GM18858 (cell line): Measurements from ENCODE around the gene MYEF2.

Experiments
- ATAC-seq: cut with Tn5 transposase; IDR thresholded peaks from one replicate; pipeline ENCODE4 v1.9.1; 2021; ENCODE audit not compliant: unreplicated experiment

Gene MYEF2

DNA sequence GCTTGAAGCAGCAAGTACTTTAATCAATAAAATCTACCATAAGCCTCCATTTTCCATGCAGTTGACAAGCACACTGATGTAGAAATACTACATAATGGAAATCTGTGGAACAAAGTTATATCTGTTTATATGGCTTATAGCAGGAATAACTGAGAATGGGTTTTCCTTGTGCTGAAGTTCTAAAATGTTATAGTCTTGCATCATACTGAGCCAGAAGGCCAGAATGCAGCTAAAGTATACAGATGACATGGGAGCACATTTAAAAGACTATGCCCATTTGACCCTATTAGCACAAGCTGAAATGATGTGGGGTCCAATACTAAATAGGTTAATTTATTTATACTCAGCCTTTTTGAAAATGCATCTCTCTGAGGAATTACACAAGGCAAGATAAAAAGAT, 32.2 kb downstream of the MYEF2 start:
- ATAC-seq: no peak

DNA sequence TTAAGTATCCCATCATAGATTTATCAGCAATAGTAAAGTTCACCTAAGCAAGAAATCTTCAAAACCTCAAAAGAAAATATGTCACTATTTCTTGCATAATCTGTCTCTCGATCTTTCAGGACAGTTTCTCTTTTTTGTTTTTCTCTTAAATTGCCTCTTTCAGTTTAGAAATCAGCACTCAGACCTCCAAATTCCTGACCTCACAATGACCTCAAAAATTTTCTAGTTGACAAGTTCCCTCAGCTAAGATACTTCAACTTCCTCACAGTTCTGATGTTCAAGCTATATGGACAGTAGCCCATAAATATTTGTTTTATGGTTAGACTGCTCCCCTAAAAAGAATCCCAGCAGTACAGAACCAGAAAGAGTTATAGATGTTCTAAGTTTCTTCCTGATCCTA, 33.2 kb downstream of the MYEF2 start:
- ATAC-seq: peak; percentile 66

DNA sequence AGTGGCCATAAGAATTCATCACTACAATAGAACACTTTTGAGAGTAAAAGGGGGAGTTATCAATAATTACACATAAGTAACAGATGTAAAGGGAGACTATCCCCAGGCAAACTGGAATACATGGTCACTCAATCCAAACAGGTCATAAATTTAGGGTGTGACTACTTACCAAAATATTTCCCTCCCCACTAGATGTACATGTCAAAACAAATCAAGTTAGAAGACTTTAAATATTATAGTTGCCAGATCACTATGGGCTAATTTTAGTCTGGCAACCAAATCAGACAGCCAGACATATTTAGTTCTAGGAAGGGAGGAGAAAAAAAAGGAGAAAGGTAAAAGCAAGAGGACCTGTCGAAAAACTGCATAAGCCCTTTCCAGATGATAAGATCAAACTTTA, 34.2 kb downstream of the MYEF2 start:
- no peak for ATAC-seq

DNA sequence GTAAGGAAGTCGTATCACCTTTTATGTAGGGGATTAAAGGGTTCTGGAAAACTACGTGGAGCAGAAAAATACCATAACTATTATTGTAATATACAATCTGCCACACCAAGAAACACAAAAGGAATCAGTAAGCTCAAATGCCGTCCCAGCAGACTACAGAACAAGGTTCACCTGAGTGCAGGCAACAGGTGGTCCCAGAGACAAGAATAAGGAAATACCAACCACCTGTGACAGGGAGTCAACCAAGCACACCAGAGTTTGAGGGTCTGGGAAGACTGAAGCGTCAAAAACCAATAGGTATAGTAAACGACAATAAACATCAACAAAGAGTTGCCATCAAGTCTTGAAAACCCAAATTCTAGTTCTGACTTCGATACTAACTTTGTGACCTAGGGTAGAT, 45.2 kb downstream of the MYEF2 start:
- ATAC-seq: no peak

DNA sequence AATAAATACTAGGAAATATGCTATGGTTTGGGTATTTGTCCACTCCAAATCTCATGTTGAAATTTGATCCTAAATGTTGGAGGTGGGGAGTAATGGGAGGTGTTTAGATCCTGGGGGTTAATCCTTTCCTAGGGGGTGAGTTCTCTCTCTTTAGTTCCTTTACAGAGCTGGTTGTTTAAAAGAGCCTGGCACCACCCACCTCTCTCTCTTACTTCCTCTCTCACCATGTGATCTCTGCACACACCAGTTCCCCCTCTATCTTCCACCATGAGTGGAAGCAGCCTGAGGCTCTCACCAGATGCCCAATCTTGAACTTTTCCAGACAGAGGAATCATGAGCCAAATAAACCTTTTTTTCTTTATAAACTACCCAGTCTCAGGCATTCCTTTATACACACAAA, 46.8 kb downstream of the MYEF2 start:
- no peak for ATAC-seq

DNA sequence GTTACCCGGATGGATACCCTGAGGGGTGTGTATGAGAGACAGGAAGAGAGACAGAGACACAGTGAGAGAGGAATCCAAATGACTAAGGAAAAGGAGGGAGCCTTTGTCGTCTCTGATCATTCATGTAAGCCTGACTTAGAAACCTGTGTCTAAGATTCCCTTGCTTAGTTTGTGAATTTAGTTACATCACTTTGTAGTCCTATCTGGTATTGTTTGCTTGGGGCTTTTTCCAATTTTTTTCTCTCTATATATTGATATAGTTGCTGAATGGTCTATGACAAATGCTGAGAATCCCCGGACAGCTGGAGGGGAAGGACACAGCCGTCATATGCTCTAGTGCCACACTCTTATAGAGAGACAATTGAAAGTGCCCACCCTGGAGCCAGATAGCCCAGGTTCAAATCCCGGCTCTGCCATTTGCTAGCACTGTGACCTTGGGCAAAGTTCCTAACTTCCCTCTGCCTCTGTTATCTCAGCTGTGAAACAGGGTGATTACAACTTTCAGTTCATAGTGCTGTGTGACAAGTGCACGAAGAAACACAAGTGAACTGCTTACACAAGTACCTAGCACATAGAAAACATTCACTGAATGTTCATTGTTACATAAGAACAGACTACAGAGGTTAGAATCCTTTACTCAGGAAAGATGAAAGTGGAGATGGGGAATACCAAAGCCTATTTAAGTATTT, 51.3 kb downstream of the MYEF2 start:
- ATAC-seq: no peak

DNA sequence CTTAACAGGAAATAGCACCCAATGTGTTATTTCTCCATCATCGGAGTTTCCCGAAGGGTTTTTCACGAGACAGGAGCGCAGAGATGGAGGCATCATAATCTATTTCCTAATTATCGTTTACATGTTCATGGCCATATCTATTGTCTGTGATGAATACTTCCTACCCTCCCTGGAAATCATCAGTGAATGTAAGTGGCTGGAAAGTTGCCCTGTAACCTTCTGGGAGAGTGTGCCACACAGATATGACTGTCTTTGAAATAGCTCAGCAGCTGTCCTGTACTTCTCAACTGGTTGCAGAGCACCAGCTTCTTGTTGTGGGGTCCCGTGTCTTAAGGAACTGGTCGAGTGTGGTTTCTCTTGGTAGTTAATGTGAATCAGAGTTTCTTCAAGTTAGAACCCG, 56.2 kb downstream of the MYEF2 start:
- ATAC-seq: no peak

DNA sequence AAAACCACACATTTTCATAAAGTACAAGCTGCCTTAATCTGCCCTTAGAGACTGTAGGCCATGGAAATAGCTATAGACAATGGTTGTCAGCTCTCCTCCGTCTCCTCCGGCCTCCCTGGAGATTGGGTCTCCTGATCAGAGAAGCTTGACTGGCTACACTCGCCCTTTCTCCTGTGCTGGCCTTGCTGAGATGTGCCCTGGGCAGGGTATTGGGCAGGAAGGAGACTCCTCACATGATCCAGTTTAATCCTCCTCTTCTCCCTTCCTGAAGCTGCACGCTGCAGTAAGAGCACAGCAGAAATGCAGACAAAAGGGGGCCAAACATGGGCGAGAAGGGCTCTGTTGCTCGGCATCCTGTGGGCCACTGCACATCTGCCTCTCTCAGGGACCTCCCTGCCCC, 57.4 kb downstream of the MYEF2 start, which contains the start of gene SLC24A5:
Gene SLC24A5 (plus strand): TSS at position 246 of the 400 bp plus-strand sequence. CDS start 55 bp downstream, at position 301.
- ATAC-seq: no peak

DNA sequence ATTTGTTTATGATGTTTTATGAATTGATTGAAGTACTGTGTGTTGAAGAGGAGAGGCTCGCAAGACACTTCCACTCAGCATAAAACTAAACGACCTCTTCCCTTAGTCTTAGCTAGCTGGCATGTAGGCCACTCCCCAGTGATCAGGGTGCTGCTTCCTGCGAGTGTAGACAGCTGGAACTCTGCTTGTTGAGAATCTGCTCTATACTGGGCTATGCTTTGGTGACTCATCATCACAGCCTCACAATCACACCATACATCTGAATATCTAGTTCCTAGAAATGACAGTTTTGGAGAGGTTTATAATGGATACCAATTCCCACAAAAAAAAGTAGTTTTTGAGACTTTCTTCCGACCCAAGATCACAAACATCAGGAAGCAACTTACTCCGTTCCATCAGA, 58.8 kb downstream of the MYEF2 start:
- ATAC-seq: no peak

DNA sequence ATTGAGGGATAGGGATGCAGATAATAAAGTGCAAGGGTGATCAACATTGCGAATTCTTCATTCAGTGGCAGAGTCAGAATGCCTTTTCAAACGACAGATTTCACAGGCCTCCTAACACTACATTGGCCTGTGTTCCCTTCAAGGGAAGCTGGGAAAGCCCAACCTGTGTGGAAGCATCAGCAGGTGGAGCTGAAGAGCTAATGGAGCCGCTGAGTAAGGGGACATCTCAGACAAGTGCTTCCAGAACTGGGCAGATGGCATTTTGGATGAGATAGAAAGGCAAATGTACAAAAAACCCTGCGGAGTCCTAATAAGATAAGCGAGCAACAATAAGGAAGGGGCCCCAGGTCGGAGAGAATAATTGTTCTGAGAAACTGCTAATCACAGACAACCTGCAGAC, 65.9 kb downstream of the MYEF2 start:
- no peak for ATAC-seq

DNA sequence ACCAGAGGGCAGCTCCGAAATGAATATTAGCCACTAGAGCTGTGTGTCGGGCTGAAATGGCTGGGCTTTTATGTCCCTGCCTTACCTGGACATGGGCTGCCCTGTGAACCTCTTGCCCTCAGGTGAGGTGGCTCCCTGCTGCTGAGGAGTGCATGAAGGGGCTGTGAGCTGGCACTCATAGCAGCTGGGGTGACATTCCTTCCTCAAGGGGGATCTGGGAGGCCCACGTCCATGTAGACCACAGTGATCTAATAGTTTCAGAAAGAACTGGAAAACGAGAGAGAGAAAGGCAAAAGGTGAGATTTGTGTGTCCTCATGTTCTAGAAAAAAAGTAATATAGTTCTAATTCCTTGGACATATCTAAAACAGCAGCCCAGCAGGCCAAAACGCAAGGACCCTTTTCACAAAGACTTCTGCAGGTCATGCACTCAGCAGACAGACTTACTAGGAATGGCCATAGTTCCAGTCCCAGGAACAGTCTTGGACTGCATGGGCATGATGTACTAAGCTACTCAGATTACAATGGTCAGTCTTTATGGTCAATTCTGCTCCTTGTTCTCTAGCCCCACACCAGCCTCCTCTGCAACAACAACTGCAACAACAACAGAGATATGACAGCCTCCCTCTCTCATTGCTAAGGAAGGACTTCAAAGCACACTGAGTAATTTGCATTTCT, 68.1 kb downstream of the MYEF2 start:
- ATAC-seq: no peak

DNA sequence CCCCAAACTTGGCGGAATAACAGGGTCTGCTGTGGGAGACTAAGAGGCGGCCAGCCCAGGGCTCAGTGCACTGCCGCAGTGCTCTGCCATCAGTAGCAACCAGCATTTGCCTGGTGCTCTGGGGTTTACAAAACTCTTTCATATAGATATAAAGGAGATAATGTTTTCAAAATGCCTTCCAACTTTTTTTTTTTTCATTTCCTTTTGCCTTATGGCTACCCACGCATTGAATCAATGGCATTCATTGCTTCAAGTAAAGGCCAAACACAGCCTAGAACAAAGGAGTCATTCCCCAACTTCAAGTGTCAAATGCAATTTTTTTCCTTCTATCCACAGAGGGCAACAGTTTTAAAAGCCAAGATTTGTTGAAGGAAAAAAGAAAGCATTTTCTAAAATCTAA, 68.9 kb downstream of the MYEF2 start:
- no peak for ATAC-seq

DNA sequence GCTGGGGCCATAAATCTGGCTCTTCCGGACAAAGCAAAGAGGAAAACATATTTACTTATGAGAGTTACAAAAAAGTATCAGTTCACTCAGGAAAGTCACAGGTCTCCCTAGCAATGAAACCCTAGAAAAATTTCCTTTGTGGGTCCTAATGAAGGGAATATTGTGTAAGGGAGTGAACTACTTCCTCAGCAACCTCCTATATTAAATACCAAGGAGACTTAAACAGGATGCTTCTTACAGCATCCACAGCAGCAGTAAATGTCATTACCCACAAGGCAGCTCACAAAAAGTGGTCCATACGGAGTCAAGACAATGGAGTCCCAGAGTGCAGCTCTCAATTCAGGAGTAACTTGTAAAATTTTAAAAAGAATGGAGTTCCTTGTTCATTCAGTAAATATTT, 72.2 kb downstream of the MYEF2 start:
- no peak for ATAC-seq

DNA sequence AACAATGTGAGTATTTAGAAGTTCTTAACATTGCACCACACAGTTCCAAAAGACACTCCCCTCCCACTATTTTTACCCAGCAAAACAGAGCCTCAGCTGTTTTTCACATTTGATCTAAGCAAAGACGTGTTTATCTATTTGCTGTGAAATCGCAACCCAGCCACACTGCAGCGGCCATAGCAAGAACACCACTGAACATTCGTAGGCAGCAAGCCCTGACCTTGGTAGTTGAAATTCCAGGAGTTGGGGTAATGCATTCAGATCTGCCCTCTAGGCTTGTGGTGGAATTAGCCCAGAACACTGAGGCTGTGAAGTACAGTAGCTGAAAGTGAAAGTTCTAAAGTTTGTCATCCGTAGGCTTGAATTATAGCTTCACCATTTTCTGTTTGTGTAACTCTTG, 74.4 kb downstream of the MYEF2 start:
- ATAC-seq: no peak

DNA sequence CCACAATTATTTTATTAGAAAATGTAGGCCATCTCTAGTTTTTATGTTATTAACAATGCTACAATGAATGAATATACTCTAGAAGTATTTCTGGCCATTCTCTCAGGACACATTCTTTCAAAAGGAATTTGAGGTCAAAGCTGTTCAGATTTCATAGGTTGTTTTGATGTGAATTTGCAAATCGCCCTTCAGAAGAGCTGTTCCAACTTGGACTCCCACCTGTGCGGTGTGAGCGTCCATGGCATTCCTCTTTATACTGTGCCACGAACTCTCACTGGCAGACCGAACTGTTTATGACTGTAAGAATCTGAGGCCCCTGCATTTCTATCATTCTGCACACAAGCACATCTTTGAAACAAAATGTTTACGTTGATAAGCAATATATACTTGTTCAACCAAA, 75.9 kb downstream of the MYEF2 start:
- no peak for ATAC-seq

DNA sequence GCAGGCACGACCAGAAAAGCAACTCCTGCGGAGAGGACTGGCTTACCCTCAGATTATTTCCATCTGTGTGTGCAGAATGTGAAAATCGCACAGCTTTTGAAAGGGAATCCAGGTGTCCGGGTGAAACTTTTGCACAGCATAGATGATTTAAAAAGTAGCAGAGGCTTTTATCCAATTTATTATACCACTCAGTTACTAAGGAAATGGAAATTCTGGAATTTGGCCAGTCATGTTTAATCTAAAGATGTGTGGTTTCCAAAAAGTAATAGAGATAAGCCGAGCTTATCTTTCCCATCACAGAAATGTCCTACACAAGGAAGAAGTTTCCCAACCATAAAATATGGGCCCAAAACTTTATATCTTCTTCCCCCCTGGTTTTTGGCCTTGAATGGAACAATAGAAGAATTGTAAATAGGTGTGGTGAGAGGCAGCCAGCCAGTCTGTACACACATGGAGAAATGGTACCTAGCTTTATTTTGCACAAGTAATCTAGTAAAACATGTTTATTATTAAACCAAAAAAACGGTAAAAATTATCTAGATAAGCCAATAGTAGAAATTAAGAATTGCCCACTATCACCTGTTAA, 76.6 kb downstream of the MYEF2 start:
- no peak for ATAC-seq

DNA sequence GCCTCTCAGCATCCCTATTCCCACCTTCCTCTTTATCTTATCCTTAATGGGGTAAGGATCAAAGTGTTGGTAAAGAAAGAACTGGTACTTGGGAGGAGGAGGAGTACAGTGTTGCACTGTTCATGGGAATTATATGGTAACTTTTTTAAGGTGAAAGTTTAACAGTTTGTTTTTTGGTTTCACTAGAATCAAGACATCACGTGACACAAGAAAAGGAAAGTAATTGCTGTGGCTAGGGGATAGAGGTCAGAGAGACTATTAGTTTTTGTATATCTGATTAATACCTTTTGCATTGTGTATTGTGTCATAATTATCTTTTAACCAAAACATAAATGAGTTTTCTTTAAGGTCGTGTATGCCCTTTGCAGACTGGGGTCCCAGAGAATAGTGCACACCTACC, 80.8 kb downstream of the MYEF2 start:
- ATAC-seq: no peak

DNA sequence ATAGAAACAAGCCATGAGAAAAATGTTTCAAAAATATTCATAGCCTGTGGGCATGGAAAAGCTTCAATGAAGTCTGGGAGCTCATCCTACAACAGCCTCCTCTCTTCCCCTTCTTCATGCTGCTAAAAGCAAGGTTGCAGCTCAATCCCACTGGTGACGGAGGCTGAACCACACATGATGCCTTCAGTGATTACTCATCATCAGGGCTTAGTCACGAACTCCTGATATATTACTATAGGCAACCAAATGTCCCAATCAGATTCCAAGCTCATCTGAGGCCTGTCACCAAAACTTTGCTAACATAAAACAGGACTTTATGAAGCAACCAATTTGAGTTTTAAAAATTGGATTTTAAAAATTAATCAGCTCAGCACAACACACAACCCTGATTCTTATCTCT, 81.3 kb downstream of the MYEF2 start:
- peak; percentile 31 for ATAC-seq

DNA sequence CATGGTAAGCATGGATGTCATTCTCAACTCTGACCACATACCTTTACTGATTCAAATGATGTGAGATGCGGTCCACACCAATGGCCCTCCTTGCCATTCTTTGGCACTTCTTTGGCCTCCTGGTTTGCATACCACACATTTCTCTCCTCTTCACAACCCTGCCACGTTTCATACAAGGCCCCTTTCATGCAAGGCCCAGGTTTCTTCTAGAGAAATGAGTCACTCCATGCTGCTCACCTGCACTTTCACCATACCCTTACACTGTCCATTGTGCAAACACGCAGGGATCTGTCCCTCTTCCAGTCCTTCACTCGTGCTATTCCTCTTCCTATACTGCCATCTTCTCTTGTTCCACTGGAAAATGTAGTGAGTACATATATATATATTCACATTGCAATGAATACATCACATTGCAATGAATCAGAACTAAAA, 81.7 kb downstream of the MYEF2 start:
- ATAC-seq: peak; percentile 90

DNA sequence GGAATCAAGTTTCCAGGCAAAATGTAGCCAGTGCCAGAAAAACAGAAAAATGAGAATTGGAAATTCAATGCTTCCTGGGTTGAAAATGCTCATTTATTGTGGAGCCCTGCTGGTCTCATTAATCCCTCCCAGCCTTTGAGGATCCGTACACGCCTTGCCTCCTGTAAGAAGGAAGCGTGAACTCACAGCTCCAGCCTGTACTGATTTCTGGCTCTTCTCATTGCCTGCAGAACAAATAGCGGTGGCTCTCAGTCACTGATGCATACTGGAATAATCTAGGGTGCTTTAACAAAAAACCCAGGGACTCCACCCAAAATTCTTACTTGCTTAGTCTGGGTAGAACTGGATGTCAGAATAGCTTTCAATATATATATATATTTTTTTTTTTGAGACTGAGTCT, 86.6 kb downstream of the MYEF2 start:
- ATAC-seq: no peak

DNA sequence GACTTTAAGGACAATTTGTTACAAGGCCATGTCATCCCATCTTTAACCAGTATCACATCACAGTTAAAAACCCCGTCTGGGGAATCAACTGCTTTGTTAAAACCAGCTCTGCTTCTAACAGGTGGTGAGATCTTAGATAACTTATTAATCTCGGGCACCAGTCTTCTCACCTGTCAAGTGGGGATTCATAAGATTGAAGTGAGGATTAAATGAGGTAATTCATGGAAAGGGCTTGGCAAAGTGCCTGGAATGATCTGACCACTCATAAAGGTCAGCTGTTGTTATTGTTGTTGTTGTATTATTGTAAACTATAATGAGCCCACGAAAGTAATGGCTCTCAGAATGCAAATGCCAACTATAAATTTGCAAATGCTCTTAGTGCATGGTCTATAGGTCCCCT, 87.4 kb downstream of the MYEF2 start:
- no peak for ATAC-seq

DNA sequence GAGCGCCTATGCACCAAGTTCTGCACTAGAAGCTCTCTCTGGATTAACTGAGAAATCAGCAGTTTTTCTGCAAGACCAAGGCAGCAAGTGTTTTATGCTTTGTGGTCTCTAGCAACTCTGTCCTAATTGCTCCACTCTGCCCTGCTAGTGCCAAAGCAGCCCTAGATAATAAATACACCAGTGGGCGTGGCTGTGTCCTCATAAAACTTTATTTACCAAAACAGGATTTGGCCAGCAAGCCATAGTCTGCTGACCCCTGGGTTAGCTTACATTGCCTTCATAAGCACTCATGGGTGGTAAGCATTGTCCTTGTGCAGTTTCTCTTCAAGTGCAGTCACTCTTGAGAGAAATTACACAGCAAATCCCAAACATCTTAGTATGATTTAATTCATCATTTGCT, 88.0 kb downstream of the MYEF2 start:
- ATAC-seq: no peak
